GM21825 (cell line): ENCODE measurements around the gene HAO1.
"Not testable (repeated sequence)": the region's sequence is repeated elsewhere in the genome, so short reads cannot be mapped to it uniquely, and the experiment has no call there.

ENCODE experiments used
- ATAC-seq: cut with Tn5 transposase; IDR thresholded peaks from one replicate; pipeline ENCODE4 v1.9.1; 2021; ENCODE audit warnings: mild to moderate bottlenecking, moderate library complexity; ENCODE audit not compliant: unreplicated experiment

Gene HAO1

DNA sequence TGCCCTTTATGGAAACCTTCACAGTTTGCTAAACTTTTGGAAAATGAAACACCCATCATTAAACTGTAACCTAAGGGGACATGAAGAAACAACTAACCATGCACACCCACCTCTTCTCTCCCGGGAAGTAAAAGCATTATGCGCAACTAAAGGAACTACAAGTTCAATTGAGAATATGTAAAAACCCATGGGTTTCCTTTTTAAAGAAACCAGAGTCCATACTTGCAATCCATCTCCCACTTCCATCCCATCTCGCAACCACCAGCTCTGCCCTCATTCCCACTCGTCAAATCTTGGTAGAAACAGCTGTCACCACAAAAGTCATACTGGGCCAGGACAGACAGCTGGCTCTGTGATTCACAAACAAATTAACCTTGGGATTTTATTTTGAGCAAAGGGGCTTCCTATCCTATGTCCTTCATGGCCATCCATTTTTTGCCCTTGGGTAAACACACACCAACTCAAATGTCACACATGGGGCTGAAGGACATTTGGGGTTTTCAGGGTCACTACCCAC lies 81.5 kb downstream of the HAO1 start:
- ATAC-seq: no peak

- ATAC-seq: no peak
Observed at GRCh38 chr20:7856756-7857155, 83.5 kb downstream of the HAO1 start.

DNA sequence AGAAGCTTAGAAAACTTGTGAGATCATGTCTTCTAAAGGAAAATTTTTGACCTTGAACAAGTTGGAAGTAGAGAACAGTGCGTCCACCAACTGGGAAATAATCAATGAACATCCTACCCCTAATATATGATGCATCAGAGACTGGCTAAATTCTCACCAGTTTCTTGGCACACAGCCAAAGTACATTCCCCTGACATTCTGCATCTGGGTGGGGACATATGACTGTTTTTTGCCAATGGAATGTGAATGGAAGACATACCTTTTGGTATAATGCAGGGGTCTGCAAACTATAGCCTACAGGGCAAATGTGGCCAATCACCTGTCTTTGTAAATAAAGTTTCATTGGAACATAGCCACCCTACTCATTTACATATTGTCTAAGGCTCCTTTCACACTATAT lies 84.7 kb downstream of the HAO1 start:
- no peak for ATAC-seq

GRCh38 chr20:7853493-7853892 lies 86.8 kb downstream of the HAO1 start:
- ATAC-seq: no peak

- ATAC-seq: no peak
Observed at GRCh38 chr20:7850775-7851490, 89.3 kb downstream of the HAO1 start.

DNA sequence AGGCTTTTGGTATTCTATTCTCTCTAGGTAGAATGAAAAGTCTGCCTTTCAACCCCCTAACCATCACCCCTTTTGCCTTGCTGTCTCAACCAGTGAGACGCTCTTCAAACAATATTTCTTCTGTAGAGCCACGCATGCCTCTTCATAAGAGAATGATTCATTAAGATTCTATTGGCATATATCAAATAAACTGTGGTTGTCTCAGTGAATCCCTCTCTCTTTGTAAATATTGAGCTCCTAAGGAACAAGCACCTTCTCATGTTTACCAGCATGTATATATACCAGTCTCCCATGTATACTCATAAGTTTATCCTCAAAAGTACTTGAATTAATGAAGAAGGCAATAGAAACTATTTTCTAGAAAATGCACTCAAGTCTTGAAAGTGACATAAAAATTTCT lies 90.6 kb downstream of the HAO1 start:
- ATAC-seq: no peak

DNA sequence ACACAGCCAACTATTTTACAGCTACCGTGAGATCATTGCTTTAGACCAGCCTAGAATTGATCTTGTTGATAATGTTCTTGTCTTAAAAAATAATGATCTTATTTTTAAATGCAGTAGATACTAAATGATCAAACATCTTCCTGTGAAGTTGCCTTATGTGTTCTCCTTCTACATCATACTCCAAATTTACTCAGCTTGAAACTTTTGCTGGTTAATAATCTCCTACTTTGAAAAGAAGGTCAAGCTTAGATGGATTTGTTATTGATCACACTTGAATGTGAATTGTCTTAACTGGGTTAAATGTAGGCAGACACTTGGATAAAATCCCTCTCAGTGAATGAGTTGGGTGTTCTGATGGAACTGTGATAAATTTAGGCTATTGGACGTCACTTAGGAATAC lies 91.9 kb downstream of the HAO1 start:
- ATAC-seq: no peak

- ATAC-seq: no peak
Observed at GRCh38 chr20:7843613-7844012, 96.6 kb downstream of the HAO1 start.

- ATAC-seq: no peak
Observed at GRCh38 chr20:7841971-7842310, 98.3 kb downstream of the HAO1 start.

DNA sequence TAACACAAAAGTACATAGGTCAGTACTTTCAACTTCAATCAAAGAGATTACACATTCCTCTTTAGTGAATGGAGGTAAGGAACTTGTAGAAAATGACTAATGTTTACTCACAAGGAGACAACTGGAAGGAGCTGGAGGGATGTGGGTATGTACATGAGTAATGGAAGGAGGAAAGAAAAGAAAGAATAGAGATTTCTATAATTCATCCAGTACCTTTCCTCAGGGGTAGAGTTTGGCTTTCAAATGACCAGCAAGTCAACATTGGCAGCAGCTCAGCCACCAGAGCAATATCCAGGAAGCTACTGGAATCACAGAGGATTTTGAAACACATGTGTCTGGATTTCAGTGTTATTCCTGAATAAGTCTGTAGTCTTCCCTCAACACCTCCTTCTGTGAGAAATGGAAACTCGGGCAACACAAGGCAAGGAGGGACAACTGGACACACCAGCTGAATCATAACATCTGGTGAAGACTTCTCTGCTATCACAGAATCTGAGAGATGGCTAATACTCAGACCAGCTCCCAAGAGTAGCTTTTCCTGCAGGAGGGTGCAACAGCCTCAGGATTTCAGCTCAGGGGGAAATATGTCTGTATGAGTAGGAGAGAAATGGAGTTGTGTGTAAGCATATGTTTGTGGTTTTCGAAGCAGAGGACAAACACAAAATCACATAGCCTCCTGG lies 98.8 kb downstream of the HAO1 start:
- no peak for ATAC-seq

- no peak for ATAC-seq
Observed at GRCh38 chr20:7836076-7836475, 104.2 kb downstream of the HAO1 start.

DNA sequence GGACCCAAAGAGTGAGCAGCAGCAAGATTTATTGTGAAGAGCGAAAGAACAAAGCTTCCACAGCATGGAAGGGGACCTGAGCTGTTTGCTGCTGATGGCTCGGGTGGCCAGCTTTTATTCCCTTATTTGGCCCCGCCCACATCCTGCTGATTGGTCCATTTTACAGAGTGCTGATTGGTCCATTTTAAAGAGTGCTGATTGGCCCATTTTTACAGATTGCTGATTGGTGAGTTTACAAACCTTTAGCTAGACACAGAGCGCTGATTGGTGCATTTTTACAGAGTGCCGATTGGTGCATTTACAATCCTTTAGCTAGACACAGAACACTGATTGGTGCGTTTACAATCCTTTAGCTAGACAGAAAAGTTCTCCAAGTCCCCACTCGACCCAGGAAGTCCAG lies 105.8 kb downstream of the HAO1 start:
- ATAC-seq: not testable (repeated sequence)
